NOMO-1 treated with dmso at 0.1 percent for 144 hours (cell line): Measurements from ENCODE around the gene TMC2.
"Not testable (repeated sequence)": the region's sequence is repeated elsewhere in the genome, so short reads cannot be mapped to it uniquely, and the experiment has no call there.

Source experiments
- DNase-seq: peaks from one replicate; lab custom pipeline; 2025; ENCODE audit not compliant: unreplicated experiment; lab: John Stamatoyannopoulos, UW

TMC2 gene, protein sequence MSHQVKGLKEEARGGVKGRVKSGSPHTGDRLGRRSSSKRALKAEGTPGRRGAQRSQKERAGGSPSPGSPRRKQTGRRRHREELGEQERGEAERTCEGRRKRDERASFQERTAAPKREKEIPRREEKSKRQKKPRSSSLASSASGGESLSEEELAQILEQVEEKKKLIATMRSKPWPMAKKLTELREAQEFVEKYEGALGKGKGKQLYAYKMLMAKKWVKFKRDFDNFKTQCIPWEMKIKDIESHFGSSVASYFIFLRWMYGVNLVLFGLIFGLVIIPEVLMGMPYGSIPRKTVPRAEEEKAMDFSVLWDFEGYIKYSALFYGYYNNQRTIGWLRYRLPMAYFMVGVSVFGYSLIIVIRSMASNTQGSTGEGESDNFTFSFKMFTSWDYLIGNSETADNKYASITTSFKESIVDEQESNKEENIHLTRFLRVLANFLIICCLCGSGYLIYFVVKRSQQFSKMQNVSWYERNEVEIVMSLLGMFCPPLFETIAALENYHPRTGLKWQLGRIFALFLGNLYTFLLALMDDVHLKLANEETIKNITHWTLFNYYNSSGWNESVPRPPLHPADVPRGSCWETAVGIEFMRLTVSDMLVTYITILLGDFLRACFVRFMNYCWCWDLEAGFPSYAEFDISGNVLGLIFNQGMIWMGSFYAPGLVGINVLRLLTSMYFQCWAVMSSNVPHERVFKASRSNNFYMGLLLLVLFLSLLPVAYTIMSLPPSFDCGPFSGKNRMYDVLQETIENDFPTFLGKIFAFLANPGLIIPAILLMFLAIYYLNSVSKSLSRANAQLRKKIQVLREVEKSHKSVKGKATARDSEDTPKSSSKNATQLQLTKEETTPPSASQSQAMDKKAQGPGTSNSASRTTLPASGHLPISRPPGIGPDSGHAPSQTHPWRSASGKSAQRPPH

DNA sequence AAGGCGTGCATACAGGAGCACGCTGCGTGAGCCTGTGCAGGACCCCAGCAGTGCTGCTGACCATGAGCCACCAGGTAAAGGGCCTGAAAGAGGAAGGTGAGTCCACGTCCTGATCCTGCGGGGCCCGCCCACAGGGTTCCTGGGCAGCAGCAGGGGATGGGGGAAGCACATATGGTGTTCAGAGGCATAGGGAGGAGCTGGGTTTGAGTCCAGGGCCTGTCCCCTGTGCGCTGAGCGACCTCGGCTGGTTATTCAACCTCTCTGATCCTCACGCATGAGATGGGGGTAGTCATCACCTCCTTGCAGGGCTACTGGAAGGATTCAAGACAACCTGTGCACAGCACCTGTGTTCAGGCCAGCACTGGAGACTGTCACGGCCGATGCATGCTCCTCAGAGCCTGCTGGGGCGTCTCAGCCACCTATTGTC, at the start of gene TMC2:
Gene TMC2, plus strand, starts transcription at position 14 of the 427 bp plus-strand sequence. Its CDS starts 49 bp downstream, at position 63.
- DNase-seq: no peak

DNA sequence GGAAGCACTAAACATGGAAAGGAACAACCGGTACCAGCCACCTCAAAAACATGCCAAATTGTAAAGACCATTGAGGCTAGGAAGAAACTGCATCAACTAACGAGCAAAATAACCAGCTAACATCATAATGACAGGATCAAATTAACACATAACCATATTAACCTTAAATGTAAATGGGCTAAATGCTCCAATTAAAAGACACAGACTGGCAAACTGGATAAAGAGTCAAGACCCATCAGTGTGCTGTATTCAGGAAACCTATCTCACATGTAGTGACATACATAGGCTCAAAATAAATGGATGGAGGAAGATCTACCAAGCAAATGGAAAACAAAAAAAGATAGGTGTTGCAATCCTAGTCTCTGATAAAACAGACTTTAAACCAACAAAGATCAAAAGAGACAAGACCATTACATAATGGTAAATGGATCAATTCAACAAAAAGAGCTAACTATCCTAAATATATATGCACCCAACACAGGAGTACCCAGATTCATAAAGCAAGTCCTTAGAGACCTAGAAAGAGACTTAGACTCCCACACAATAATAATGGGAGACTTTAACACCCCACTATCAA, 33.5 kb upstream of the TMC2 start:
- DNase-seq: not testable (repeated sequence)

DNA sequence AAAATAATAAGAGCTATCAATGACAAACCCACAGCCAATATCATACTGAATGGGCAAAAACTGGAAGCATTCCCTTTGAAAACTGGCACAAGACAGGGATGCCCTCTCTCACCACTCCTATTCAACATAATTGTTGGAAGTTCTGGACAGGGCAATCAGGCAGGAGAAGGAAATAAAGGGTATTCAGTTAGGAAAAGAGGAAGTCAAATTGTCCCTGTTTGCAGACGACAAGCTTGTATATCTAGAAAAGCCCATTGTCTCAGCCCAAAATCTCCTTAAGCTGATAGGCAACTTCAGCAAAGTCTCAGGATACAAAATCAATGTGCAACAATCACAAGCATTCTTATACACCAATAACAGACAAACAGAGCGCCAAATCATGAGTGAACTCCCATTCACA, 31.6 kb upstream of the TMC2 start:
- DNase-seq: not testable (repeated sequence)

DNA sequence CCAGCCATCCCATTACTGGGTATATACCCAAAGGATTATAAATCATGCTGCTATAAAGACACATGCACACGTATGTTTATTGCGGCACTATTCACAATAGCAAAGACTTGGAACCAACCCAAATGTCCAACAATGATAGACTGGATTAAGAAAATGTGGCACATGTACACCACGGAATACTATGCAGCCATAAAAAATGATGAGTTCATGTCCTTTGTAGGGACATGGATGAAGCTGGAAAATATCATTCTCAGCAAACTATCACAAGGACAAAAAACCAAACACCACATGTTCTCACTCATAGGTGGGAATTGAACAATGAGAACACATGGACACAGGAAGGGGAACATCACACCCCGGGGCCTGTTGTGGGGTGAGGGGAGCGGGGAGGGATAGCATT, 29.9 kb upstream of the TMC2 start:
- not testable (repeated sequence) for DNase-seq

DNA sequence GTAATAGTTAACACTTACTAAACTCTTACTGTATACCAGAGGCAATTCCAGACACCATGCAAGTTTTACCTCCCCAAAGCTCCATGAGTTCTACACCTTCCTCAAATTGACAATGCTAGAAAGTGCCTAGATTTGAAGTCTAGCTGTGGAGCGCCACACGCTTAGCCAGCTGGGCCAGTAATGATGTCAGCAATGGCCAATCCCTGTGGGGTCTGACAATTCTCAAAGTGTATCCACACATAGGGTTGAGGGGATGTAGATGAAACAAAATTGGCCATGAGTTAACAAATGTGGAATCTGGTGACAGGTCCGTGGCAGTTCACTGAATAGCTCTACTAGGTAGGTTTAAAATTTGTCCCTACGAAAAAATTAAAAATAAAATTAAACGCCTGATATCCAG, 28.9 kb upstream of the TMC2 start:
- no peak for DNase-seq

DNA sequence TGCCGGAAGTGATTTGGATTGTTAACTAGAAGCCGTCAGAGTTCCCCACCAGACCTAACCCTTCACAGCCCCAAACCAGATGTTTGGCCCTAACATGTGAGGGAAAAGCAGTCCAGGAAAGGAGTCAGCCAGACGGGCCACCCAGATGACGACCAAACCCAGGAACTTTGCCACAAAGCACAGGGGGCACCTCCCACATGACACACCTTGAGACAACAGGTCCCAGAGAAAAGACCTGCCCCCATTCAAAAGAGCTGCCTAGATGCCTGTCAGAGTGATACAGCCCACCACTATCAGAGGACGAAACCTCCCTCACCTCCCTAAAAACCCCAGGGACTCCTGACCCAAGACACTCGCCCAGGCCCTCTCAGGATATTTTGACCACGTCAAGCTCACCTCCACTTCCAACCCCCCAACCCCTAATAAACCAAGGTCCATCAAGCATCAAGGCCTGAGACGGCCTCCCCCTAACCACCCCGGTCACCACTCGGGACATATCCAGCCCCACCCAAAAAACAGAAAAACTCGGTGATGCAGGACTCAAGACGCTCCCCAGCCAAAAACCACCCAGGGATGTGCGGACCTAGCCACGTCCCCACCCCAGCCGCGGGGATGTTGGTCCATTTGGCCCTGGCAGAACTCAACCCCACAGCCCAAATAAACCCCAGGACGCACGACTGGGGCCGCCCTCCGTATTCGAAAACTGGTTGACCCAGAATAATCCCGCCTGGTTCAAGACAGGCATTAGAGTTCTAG, 28.3 kb upstream of the TMC2 start:
- no peak for DNase-seq

DNA sequence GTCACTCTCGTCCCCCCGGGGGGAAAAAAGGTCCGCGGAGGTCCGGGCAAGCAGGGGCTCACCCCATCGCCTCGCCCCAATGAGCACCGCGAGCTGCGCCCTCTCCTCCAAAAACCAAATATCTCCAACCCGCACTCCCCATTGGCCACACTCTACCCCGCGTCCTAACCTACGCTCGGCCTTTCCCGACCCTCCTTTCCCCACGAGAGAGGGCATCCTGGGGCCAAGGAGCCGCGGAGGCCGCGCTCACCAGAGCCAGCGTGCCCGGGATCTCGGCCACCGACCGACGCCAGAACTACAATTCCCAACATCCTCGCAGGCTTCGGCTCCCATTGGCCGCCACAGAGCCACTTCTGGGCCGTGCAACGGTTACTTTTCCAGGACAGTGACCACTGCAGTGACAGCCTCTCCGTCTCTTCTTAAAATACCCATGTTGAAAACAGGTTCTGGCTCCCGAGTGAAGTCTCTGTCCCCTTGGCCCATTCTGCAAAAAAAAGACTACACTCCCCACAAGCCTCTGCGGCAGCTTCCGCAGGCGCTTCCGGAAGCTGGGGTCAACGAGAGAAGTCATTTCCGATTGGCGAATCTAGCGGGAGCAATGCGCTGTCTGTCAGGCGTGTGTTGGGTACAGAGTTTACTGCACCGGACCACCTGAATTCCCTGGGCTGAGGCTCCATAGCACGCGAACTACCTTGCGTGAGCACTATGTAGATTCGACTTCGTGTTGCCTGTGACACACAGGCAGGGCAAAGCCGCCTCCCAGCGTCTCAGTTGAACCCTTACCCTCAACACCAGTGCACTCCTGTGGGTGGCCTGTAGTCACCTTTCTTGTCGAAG, 27.5 kb upstream of the TMC2 start, which contains the start of gene ZNF343:
Gene ZNF343, minus strand, starts transcription at position 285 of the 837 bp plus-strand sequence. CDS start 15,020 bp downstream, outside the sequence.
- DNase-seq: peak; percentile 83

DNA sequence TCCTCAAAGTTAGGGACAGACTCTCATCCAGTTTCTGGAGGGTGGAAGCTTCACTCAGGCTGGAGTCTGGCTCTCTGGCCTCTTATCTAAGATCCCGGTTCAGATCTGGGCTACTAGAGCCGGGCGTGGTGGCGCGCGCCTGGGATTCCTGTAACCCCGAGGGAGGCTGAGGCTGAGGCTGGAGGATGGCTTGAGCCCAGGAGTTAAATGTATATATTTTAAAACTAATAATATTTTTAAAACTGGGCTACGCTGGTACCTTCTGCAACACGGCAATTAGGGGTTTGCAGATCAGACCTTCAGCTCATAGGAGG, 26.9 kb upstream of the TMC2 start:
- DNase-seq: no peak

DNA sequence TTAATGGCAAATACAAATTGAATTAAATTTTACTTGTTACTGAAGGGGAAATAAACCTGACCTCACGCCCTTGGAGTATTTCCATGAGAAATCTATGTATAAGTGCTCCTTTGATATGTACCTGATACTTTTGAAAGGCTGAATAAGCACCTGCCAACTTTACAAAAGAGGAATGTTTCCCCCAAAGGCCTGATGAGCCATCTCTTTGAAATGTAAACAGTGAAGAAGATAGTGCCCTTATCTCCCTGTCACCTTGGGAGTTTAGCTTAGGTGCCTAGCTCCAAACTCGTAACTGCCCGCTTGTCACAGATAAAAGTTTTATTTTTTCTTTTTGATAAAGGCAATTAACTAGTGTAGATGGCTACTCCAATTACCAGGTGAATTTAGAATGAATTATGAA, 26.6 kb upstream of the TMC2 start:
- DNase-seq: no peak

DNA sequence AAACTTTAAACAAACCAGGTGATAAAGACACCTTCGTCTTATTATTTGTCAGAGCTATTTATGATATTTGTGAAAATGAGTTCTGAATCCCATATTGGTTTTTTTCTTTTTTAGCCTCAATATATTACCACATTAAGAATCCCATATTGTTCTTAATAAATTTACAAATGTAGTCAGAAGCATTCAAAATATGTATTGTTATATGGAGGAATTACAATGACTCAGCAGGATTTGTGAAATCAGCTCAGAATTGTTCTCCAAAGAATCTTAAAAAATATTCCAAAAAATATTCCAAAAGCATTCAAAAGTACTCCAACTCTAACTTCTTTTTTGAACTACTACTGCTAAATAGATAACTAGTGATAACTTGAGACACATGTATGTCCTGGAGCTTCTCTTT, 21.2 kb upstream of the TMC2 start:
- no peak for DNase-seq

DNA sequence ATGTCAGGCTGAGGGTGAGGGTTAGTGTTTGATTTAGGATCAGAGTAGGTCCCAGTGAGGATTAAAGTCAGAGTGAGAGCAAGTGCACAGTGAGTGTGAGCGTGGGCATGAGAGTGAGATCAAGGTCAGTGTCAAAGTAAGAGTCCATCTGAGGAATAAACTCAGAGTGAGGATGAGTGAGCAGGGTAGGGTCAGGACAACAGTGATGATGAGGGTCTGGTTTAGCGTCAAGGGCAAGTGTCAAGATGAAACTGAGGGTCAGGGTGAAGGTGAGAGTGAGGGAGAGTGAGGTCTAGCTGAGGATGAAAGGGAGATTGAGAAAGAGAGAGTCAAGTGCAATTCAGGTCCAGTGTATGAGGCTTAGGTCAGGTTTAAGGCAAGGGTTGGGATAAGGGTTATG, 20.0 kb upstream of the TMC2 start:
- no peak for DNase-seq

DNA sequence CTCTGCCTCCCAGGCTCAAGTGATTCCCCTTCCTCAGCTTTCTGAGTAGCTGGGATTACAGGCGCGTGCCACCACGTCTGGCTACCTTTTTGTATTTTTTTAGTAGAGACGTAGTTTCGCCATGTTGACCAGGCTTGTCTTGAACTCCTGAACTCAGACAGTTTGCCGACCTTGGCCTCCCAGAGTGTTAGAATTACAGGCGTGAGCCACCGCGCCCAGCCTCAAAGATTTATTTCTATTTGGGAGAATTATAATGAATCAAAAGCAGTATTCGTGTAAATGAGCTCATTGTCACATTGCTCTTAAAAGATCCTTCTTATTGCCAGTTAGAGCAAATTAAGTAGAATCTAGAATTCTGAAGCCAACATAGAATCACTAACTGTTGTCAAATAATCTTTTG, 18.3 kb upstream of the TMC2 start:
- DNase-seq: no peak

DNA sequence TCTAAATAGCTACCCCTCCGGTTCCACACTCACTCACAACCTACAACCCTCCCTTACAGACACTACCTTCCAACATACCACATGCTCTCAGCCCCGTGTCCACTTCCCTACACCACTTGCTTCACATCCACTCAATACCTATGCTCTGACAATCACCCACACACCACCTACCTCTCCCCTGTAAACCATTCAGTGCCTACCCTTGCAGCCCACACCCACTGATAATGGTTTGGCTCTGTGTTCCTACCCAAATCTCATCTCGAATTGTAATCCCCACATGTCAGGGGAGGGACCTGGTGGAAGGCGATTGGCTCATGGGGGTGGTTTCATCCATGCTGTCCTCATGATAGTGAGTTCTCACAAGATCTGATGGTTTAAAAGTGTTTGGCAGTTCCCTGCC, 17.8 kb upstream of the TMC2 start:
- DNase-seq: no peak

DNA sequence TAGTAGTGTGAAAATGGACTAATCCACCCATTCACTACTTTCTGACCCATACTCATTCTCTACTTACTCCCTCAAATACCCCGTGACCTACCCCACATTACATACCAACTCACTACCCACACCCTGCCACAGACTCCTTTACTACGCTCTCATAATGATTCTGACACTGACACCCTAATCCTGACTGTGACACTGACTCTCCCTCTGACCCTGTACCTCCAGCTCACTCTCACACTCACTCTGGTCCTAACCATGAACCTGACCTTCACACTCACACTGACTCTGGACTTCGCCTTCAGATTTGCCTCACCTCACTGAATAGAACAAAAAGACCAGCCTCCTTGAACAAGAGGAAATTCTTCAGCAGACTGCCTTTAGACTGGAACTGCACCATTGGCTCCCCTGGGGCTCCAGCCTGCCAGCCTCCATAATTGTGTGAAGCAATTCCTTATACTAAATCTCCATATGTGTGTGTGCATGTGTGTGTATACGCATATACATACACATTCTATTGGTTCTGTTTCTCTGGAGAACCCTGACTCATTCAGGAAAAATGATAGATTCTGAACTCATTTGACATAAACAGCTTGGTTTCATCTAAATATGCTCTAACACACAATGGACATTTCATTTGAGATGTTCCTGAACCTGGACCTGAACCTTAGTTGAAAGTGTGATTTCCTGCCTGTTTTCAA, 17.1 kb upstream of the TMC2 start:
- no peak for DNase-seq

DNA sequence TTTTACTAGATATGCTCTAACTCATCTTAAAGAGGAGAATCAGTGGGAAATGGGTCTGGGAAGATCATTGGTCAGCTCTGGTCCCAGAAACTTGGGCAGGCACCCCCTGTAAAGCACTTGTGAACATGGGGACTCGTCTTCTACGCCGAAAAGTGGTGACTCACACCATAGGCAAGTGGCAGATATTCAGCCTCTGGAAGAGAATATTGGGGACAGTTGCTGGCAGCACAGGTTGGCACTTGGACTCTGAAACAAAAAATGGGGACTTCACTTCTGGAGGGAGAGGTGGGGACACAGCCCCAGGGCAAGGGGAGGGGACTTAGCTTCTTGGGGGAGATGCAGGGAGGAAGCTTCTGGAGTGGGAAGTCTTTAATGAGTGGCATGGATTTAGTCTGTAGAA, 15.8 kb upstream of the TMC2 start:
- DNase-seq: no peak

DNA sequence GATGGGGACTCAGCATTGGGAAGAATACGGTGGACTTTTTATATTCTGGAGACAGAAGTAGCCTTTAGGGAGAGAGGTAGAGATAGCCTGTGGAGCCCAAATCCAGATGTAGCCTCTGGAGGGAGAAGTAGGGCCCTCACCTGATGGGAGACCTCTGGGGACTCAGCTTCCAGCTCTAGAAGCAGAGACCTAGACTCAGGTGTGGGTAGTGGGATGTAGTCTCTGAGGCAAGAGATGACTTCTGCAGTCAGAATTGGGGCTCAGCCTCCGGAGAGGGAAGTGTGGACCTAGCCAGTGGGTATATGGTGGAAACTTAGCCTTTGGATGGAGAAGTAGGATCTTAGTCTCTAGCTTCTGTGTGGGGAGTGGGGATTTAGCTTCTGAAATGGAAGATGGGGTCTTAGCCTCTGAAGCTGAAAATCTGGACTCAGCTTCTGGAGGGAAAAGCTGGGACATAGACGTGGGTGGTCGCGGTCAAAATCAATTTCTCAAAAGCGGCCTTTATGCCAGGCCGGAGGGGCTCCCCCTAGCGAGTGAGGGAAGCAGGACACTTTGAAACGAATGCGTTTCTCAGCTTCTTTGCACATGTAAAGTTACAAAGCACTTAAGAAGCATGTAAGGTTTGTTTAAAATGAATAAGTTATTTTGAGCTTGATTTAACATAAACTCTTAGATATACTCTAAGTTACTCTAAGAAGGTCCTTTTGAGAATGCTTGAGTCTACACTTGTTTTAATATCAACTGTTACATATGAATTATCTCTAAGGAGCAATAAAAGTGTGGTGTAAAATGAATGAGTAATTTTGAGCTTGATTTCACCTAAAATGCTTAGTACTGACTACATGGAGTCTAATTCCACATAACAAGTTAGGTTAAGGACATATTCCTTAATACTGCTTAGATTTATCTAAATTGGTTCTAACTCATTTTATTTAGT, 14.7 kb upstream of the TMC2 start:
- DNase-seq: no peak

DNA sequence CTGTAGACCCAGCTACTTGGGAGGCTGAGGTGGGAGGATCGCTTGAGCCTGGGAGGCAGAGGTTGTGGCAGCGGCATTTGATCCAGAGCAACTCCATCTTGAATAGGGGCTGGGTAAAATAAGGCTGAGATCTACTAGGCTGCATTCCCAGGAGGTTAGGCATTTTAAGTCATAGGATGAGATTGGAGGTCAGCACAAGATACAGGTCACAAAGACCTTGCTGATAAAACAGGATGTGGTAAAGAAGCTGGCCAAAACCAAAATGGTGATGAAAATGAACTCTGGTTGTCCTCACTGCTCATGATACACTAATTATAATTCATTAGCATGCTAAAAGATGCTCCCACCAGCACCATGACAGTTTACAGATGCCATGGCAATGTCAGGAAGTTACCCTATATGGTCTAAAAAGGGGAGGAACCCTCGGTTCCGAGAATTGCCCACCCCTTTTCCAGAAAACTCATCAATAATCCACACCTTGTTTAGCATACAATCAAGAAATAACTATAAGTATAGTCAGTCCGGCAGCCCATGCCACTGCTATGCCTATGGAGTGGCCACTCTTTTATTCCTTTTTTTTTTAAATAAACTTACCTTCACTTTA, 13.4 kb upstream of the TMC2 start:
- not testable (repeated sequence) for DNase-seq
